Right atrium auricular region (tissue), 2 donors: ENCODE measurements around the gene LRRC3B. TPM values are rescaled to one million over a fixed set of nuclear protein-coding genes. Genes with fewer than 3 reads are reported as not detected.

ENCODE experiments used
- DNase-seq: peaks from one replicate; pipeline ENCODE4 v3.0.0-alpha.2; 2019; ENCODE audit warnings: low spot score
- H3K27ac ChIP-seq, 2 donors: fragments of 200-600 bp; sonication (generic); 1 replicate in 1 of 2; 2 replicates in 1 of 2; pipeline ENCODE4 v1.5.1; 2016 to 2019
- H3K27me3 ChIP-seq, 2 donors: fragments of 200-600 bp; sonication (generic); one replicate each; pipeline versions ENCODE4 v1.5.1 to v1.6.0; 2017 to 2019
- H3K36me3 ChIP-seq: fragments of 200-600 bp; sonication (generic); one replicate; pipeline ENCODE4 v1.5.1; 2016
- H3K4me1 ChIP-seq, 2 donors: fragments of 200-600 bp; sonication (generic); one replicate each; pipeline versions ENCODE4 v1.5.1 to v1.6.0; 2017 to 2019
- H3K4me3 ChIP-seq, 2 donors: fragments of 200-600 bp; sonication (generic); 1 replicate in 1 of 2; 2 replicates in 1 of 2; pipeline ENCODE4 v1.5.1; 2017 to 2019; ENCODE audit warnings: mild to moderate bottlenecking in 1 of 2, moderate library complexity in 1 of 2
- H3K9me3 ChIP-seq, 2 donors: fragments of 200-600 bp; sonication (generic); one replicate each; pipeline ENCODE4 v1.5.1; 2019
- total RNA-seq, 2 donors: library from RNA; depleted of rRNA; stranded (reverse); fragments of >200 nt; gene quantifications; one replicate each; pipeline ENCODE4 v1.1.0, GENCODE V29; 2016
- TF ChIP-seq, protein P1 (sequence below), 2 donors: fragments of 200-600 bp; sonication (generic); IDR thresholded peaks; one replicate each; pipeline ENCODE4 v1.5.1; 2019; ENCODE audit warnings: antibody characterized with exemption in 2 of 2

Gene LRRC3B
- total RNA-seq, 2 donors from 2014 or later = 0.04 TPM; not detected in 1

DNA sequence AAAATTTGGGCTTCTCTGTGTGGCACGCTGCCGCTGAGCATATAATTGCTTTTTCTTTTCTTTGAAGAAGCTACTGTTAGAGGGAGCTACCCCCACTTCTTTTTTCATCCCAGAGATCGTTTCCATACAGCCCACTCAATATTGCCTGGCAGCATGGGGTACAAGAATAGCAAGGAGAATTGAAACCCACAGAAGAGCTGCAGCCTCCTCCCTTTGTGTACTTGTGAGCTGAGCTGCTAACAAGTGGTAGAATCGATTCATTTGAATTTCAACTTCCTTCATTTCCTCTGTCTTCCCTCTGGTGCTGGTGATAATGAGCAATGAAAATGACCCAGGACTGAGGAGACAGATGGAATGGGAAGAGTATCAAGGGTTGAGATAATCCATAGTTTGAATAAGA, 64.9 kb downstream of the LRRC3B start:
- no peaks in the 10 kb centered on the region for H3K27me3 ChIP-seq
- no peak overlapping the region for H3K4me3 ChIP-seq
- H3K9me3 ChIP-seq = no peaks in the 10 kb centered on the region
- no peak for DNase-seq
- H3K4me1 ChIP-seq = no peaks in the 10 kb centered on the region
- TF ChIP-seq, protein P1, sequence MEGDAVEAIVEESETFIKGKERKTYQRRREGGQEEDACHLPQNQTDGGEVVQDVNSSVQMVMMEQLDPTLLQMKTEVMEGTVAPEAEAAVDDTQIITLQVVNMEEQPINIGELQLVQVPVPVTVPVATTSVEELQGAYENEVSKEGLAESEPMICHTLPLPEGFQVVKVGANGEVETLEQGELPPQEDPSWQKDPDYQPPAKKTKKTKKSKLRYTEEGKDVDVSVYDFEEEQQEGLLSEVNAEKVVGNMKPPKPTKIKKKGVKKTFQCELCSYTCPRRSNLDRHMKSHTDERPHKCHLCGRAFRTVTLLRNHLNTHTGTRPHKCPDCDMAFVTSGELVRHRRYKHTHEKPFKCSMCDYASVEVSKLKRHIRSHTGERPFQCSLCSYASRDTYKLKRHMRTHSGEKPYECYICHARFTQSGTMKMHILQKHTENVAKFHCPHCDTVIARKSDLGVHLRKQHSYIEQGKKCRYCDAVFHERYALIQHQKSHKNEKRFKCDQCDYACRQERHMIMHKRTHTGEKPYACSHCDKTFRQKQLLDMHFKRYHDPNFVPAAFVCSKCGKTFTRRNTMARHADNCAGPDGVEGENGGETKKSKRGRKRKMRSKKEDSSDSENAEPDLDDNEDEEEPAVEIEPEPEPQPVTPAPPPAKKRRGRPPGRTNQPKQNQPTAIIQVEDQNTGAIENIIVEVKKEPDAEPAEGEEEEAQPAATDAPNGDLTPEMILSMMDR (IDR thresholded peaks at IDR 0.05) = no peak
- no peaks in the 10 kb centered on the region for H3K36me3 ChIP-seq
- H3K27ac ChIP-seq = no peak overlapping the region

DNA sequence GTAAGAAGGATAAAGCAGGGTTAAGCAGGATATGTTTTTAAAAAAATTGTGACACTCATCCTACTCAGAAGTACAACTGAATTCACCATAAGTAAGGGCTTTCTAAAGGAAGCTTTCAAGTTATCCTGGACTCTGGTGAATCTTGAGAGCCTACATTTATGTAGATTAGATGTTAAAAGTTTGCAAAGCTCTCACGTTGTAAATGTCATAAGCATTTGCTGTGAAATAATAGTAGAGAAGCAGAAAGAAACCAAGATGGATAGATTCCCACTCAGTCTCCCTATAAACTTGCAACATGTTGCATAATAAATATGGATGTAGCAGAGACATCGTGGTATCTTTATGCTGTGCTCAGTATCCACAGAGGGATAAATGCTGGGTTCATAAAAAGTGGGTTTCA, 77.0 kb downstream of the LRRC3B start:
- no peaks in the 10 kb centered on the region for H3K36me3 ChIP-seq
- DNase-seq = no peak
- TF ChIP-seq, protein P1 (IDR thresholded peaks at IDR 0.05) = no peak
- no peaks in the 10 kb centered on the region for H3K9me3 ChIP-seq
- H3K27ac ChIP-seq = no peak overlapping the region
- H3K27me3 ChIP-seq = no peaks in the 10 kb centered on the region
- no peaks in the 10 kb centered on the region for H3K4me1 ChIP-seq
- no peak overlapping the region for H3K4me3 ChIP-seq

DNA sequence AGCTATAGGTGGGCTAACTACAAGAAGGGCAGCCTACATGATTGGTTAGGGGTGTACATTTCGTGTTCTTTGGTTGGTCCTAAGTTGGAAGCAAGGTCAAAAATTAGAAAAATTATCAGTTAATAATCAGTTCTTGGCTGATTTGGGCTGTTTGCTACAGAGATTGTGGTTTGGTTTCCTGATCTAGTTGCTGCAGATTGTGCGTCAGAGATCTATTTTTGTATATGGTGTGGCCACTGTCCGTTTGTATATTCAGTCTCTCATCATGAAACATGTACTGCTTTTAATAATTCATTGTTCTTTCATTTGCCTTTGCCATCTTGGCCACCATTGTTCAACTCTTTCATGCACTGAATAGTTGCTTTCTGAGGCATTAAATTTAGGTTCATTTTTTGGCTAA, 80.9 kb downstream of the LRRC3B start:
- no peak for DNase-seq

DNA sequence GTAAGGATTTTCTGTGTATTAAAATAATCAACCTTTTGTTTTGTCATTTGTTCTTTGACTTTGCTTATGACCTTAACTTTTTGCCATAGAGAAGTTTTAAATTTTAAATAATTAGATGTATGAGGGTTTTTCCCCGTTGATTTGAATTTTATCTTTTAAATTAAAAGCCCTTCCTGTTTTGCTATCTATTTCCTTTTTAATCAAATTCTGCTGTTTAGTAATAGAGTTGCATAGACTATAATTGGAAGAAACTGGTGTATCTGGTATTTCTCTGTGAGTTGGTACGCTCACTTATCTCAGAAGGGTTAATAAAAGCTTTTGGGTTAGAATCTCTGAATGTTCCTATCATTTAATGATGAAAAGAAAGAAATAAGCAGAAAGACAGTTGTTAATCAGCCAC, 82.2 kb downstream of the LRRC3B start:
- H3K36me3 ChIP-seq = no peaks in the 10 kb centered on the region
- DNase-seq = no peak
- no peaks in the 10 kb centered on the region for H3K9me3 ChIP-seq
- no peaks in the 10 kb centered on the region for H3K27me3 ChIP-seq
- no peak overlapping the region for H3K4me3 ChIP-seq
- TF ChIP-seq, protein P1 (IDR thresholded peaks at IDR 0.05) = no peak
- no peaks in the 10 kb centered on the region for H3K4me1 ChIP-seq
- H3K27ac ChIP-seq = no peak overlapping the region

More for the DNA sequence above, 80.9 kb downstream of the LRRC3B start:
- Histone ChIP-seq H3K27me3 (no peaks in the 10 kb centered on the region), H3K27ac (no peak overlapping the region), H3K4me3 (no peak overlapping the region), H3K4me1 (no peaks in the 10 kb centered on the region), H3K9me3 (no peaks in the 10 kb centered on the region), H3K36me3 (no peaks in the 10 kb centered on the region)
- TF ChIP-seq, protein P1 (IDR thresholded peaks at IDR 0.05) = no peak

DNA sequence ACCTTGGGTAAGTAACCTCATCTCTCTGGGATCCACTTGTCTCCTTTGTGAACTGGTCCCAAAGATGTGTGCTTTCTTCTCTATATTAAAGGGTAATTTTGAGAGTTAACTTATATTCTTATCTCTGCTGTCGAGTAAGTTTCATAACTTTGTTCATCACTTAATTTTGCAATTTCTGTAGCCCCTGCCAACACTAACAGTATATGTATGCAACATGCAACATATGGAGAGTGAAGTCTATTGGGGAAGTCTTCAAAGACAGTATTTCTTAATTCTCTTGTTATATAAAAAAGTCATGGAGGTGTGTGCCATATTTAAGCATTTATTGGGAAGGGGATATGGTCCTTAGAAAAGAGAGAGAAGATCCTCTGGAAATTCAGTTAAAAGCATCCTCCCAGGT, 85.9 kb downstream of the LRRC3B start:
- H3K9me3 ChIP-seq = no peaks in the 10 kb centered on the region
- no peaks in the 10 kb centered on the region for H3K4me1 ChIP-seq
- no peak overlapping the region for H3K27ac ChIP-seq
- H3K36me3 ChIP-seq = no peaks in the 10 kb centered on the region
- no peak for DNase-seq
- H3K4me3 ChIP-seq = no peak overlapping the region
- H3K27me3 ChIP-seq = no peaks in the 10 kb centered on the region
- TF ChIP-seq, protein P1 (IDR thresholded peaks at IDR 0.05) = no peak

DNA sequence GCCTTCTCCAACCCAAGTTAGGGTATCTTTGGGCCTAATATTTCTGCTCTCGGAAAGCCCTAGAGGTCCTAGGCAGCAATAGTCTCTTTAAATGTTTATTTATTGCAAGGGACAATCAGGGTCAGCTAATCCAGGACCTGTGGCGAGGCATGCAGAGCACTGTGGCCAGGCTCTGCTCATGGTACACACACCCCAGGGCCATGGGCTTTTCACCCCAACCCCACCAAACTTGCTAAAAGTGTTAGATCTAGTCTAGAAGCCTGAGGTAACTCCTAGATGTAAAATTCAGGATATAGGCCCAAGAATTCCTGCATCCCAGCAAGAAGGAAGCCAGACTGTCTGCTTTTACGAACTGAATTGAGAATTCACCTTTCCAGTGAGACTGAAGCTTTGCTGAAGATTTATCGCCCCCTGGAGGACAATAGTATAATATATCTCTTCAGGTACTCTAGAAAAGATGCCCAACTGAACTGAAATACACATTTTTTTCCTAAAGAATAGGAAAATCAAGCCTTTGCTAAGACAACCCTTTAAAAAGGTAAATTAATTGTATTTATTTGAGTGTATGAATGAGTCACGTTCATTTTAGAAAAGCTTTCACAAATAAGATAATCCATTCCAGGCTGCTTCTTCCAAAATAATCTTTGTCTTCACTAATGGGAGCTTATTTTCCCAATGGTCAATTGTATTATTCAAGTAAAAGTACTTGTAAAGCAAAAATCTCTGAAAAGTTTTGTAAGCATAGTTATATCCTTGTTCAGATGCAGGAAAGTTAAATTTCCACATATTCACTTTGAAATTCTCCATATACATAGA, 89.8 kb downstream of the LRRC3B start:
- H3K36me3 ChIP-seq = no peaks in the 10 kb centered on the region
- no peaks in the 10 kb centered on the region for H3K9me3 ChIP-seq
- DNase-seq = no peak
- H3K27me3 ChIP-seq = no peaks in the 10 kb centered on the region
- no peak overlapping the region for H3K27ac ChIP-seq
- no peaks in the 10 kb centered on the region for H3K4me1 ChIP-seq
- TF ChIP-seq, protein P1 (IDR thresholded peaks at IDR 0.05) = peak; percentile 62 to 80
- no peak overlapping the region for H3K4me3 ChIP-seq
